Measurements from ENCODE around the gene PCNX1.

Gene PCNX1

GRCh38 chr14:70888681-70889175 is 18.5 kb upstream of the PCNX1 start:
- DNase-seq (ENCODE audit: low read depth in 2 of 3, low spot score in 1 of 3): no peak

- no peak for DNase-seq (ENCODE audit: low read depth in 2 of 3, low spot score in 1 of 3)
These were observed 17.7 kb upstream of the PCNX1 start for GRCh38 chr14:70889555-70889954.

- no peak for DNase-seq (ENCODE audit: low read depth in 2 of 3, low spot score in 1 of 3)
These were observed 16.2 kb upstream of the PCNX1 start for GRCh38 chr14:70890826-70891659.

- no peak for DNase-seq (ENCODE audit: low read depth in 2 of 3, low spot score in 1 of 3)
These were observed 15.5 kb upstream of the PCNX1 start for GRCh38 chr14:70891737-70892136.

GRCh38 chr14:70893062-70893845 is 14.0 kb upstream of the PCNX1 start:
- DNase-seq (ENCODE audit: low read depth in 2 of 3, low spot score in 1 of 3): no peak

- DNase-seq (ENCODE audit: low read depth in 2 of 3, low spot score in 1 of 3): no peak
These were observed 13.4 kb upstream of the PCNX1 start for GRCh38 chr14:70893858-70894291.

- DNase-seq (ENCODE audit: low read depth in 2 of 3, low spot score in 1 of 3): no peak
These were observed 12.4 kb upstream of the PCNX1 start for GRCh38 chr14:70894868-70895267.

GRCh38 chr14:70896317-70896716 is 10.9 kb upstream of the PCNX1 start:
- DNase-seq (ENCODE audit: low read depth in 2 of 3, low spot score in 1 of 3): no peak

GRCh38 chr14:70896981-70897380 is 10.3 kb upstream of the PCNX1 start:
- no peak for DNase-seq (ENCODE audit: low read depth in 2 of 3, low spot score in 1 of 3)

GRCh38 chr14:70897464-70897863 is 9.8 kb upstream of the PCNX1 start:
- DNase-seq (ENCODE audit: low read depth in 2 of 3, low spot score in 1 of 3): no peak

- no peak for DNase-seq (ENCODE audit: low read depth in 2 of 3, low spot score in 1 of 3)
These were observed 9.0 kb upstream of the PCNX1 start for GRCh38 chr14:70898111-70898745.

GRCh38 chr14:70901269-70901668 is 6.0 kb upstream of the PCNX1 start:
- DNase-seq (ENCODE audit: low read depth in 2 of 3, low spot score in 1 of 3): no peak

- DNase-seq (ENCODE audit: low read depth in 2 of 3, low spot score in 1 of 3): no peak
These were observed 5.1 kb upstream of the PCNX1 start for GRCh38 chr14:70902184-70902583.

GRCh38 chr14:70904373-70904772 is 2.9 kb upstream of the PCNX1 start:
- no peak for DNase-seq (ENCODE audit: low read depth in 2 of 3, low spot score in 1 of 3)

- no peak for DNase-seq (ENCODE audit: low read depth in 2 of 3, low spot score in 1 of 3)
These were observed 2.0 kb upstream of the PCNX1 start for GRCh38 chr14:70905301-70905700.

GRCh38 chr14:70906793-70907175 is 475 bp upstream of the PCNX1 start:
- no peak for DNase-seq (ENCODE audit: low read depth in 2 of 3, low spot score in 1 of 3)

GRCh38 chr14:70907996-70908934 is 1.0 kb downstream of the PCNX1 start:
- peak in 2 of 3 donors; percentile 21 to 47 for DNase-seq (ENCODE audit: low read depth in 2 of 3, low spot score in 1 of 3)

- no peak for DNase-seq (ENCODE audit: low read depth in 2 of 3, low spot score in 1 of 3)
These were observed 1.8 kb downstream of the PCNX1 start for GRCh38 chr14:70908935-70909641.

- DNase-seq (ENCODE audit: low read depth in 2 of 3, low spot score in 1 of 3): no peak
These were observed 2.7 kb downstream of the PCNX1 start for GRCh38 chr14:70909733-70910614.

All from stimulated activated CD4-positive, alpha-beta T cell treated with anti-CD3 and anti-CD28 coated beads, Interleukin-12 subunit alpha, Interleukin-12 subunit beta, amount 100 ng/mL, for 48 hours (primary cell).